Thyroid gland (tissue), 4 donors: ENCODE data around the gene ABCG1.

Source experiments
- POLR2A ChIP-seq, 2 donors: fragments of 450-650 bp; IDR thresholded peaks; one replicate each; pipeline ENCODE4 v1.6.1; 2017; ENCODE audit warnings: antibody characterized with exemption in 2 of 2, mild to moderate bottlenecking in 2 of 2, moderate library complexity in 1 of 2
- TF ChIP-seq, protein P1 (sequence below), 6 experiments: fragments of 200-600 bp in 3 of 6; fragments of 450-650 bp in 3 of 6; sonication (generic) in 3 of 6; IDR thresholded peaks; one replicate each; pipeline ENCODE4 v1.5.1; 2016 to 2019; ENCODE audit warnings: antibody characterized with exemption in 6 of 6, mild to moderate bottlenecking in 2 of 6, inconsistent platforms in 1 of 6, moderate library complexity in 1 of 6

DNA sequence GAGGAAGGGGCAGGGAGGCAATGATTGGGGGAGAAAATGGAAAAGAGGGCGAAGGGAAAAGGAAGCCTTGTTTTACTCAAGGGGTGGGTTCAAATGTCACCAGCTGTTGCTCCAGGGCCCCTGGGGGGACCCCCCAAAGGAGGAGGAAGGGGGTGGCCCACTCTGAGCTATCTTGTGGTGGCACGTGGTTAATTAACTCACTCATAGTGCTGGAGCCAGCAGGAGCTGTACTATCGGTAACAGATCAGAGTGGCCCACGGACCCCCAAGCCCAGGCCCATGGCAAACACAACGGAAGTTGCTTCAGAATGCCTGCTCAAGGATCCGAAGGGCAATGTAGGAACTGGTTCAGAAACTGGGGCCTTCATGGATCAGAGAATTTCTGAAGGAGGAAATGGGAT is 124.6 kb downstream of the ABCG1 start:
- TF ChIP-seq, protein P1, sequence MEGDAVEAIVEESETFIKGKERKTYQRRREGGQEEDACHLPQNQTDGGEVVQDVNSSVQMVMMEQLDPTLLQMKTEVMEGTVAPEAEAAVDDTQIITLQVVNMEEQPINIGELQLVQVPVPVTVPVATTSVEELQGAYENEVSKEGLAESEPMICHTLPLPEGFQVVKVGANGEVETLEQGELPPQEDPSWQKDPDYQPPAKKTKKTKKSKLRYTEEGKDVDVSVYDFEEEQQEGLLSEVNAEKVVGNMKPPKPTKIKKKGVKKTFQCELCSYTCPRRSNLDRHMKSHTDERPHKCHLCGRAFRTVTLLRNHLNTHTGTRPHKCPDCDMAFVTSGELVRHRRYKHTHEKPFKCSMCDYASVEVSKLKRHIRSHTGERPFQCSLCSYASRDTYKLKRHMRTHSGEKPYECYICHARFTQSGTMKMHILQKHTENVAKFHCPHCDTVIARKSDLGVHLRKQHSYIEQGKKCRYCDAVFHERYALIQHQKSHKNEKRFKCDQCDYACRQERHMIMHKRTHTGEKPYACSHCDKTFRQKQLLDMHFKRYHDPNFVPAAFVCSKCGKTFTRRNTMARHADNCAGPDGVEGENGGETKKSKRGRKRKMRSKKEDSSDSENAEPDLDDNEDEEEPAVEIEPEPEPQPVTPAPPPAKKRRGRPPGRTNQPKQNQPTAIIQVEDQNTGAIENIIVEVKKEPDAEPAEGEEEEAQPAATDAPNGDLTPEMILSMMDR (IDR thresholded peaks at IDR 0.05) = no peak
- TF ChIP-seq POLR2A (IDR thresholded peaks at IDR 0.05) = no peak
